Measurements from ENCODE around the gene SCRN1. TPM values are rescaled to one million over a fixed set of nuclear protein-coding genes. Genes with fewer than 3 reads are reported as not detected.
"Not testable (repeated sequence)": the region's sequence is repeated elsewhere in the genome, so short reads cannot be mapped to it uniquely, and the experiment has no call there.

Gene SCRN1
- total RNA-seq, 1 donor from 2014 or later = 0.82 TPM

DNA sequence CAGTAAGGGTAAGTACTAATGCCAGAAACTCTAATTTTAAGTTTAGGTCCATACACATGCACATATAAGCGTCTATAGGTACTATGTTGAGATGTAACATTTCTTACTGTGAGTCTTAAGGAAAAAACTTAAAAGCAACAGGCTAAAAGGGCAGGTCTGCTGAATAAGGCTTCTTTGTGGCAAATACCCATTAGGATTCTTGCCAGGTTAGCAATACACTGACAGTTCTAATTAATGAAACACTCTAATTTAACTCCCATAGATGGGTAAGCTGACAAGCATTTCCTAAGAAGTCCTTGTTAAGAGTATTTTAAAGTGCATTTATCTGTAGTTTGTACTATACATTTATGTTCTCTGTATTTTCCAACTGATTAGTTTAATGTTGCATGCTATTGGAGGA lies 14.0 kb downstream of the SCRN1 start:
- intact Hi-C loops (cut with micrococcal nuclease) = no loop called here
- peaks cover 27% of the 10 kb centered on the region for H3K27me3 Mint-ChIP-seq (ENCODE audit: low read depth)
- H3K4me3 Mint-ChIP-seq (ENCODE audit: low read depth) = no peak overlapping the region
- no peaks in the 10 kb centered on the region for H3K36me3 Mint-ChIP-seq (ENCODE audit: low read depth)
- DNase-seq (ENCODE audit: low spot score) = no peak
- no peaks in the 10 kb centered on the region for H3K4me1 Mint-ChIP-seq (ENCODE audit: low read depth)
- no peaks in the 10 kb centered on the region for H3K9me3 Mint-ChIP-seq
- no peak overlapping the region for H3K27ac Mint-ChIP-seq

DNA sequence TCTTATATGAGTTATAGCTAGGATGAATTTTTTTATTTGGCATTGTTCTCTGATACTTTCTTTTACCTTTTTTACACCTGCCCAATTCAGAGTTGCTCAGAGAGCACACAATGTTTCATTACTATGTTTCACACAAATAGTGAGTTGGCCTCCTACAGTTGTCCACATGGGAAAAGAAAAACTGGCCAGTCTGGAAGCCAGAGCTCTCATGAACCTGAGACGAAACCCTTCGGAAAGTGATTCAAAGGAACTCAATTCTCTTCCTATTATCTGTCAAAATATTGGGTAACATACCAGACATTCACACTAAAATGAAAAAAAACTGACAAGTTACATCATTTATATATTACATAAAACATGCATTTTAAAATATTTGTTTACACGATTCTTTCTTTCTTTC lies 15.3 kb downstream of the SCRN1 start:
- Mint-ChIP-seq H3K27ac (no peak overlapping the region), H3K4me1 (ENCODE audit: low read depth) (no peaks in the 10 kb centered on the region), H3K9me3 (no peaks in the 10 kb centered on the region), H3K4me3 (ENCODE audit: low read depth) (no peak overlapping the region), H3K36me3 (ENCODE audit: low read depth) (no peaks in the 10 kb centered on the region), H3K27me3 (ENCODE audit: low read depth) (peaks cover 28% of the 10 kb centered on the region)
- DNase-seq (ENCODE audit: low spot score) = no peak
- intact Hi-C loops (cut with micrococcal nuclease) = no loop called here

DNA sequence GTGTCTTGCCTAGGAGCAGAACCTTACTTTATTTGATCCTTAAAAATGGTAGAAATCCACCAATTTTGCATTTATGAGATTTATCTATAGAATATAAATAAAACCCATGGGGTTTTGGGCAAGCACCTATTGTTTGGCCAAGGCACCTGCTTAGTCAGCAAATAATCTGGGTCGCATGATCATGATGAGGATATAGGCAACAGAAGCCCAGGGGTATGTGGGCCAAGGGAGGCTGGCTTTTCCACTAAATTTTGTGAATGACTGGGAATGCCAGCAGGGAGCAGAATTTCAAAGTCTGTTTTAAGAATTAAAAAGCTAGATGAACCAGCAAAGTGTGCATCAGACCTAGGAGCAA lies 17.3 kb downstream of the SCRN1 start:
- Mint-ChIP-seq H3K27me3 (ENCODE audit: low read depth) (peaks cover 28% of the 10 kb centered on the region), H3K36me3 (ENCODE audit: low read depth) (no peaks in the 10 kb centered on the region), H3K9me3 (no peaks in the 10 kb centered on the region), H3K4me3 (ENCODE audit: low read depth) (no peak overlapping the region), H3K4me1 (ENCODE audit: low read depth) (no peaks in the 10 kb centered on the region), H3K27ac (no peak overlapping the region)
- intact Hi-C loops (cut with micrococcal nuclease) = no loop called here
- DNase-seq (ENCODE audit: low spot score) = no peak

DNA sequence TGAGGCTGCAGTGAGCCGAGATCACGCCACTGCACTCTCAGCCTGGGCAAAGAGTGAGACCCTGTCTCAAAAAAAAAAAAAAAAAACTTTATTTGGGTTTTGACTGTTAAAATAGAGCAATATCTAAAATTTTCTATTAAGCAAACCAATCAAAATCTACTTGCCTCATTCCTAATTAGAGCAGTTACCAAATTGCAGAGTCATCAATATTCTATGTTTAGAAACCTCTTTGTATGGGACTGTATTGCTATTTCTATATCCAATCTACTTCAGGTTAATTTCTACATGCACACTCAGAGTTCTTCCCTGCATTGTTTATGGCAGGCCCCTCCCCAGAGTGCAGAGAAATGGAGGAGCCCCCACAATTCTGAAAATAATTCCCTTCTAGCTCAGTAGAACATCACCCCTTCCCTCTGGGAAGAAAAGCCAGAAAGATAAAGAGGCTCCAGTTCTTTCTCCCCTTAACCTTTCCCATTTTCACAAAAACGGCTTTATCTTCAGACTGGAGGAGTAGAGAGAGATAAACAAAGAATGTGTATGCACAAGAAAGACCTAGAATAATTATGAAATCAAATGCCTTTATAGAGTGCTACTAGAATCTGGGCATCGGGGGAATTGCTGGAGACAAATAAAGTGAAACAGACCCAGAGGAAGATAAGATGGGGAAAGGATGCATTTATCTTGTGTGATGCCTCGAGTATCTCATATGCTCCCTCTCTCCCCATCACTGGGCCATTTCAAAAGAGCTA lies 17.9 kb downstream of the SCRN1 start:
- intact Hi-C loops (cut with micrococcal nuclease) = no loop called here
- no peak for DNase-seq (ENCODE audit: low spot score)

DNA sequence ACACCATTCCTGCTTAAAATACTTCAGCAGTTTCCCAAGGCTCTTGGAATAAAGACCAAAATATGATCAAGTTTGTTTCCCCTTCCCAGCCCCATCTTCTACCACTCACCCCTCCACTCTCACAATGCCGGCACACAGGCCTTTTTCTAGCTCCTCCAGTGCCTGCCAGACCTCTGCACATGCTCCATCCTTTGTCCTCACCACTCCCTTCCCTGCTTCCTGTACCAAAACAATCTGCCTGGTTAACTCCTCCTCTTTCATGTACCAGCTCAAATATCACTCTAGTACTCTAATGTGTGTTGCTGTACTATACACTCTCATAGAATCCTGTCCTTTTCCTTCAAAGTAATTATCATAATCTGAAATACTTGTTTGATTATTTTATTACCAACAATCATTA lies 19.4 kb downstream of the SCRN1 start:
- Mint-ChIP-seq H3K4me3 (ENCODE audit: low read depth) (no peak overlapping the region), H3K36me3 (ENCODE audit: low read depth) (no peaks in the 10 kb centered on the region), H3K27me3 (ENCODE audit: low read depth) (peaks cover 23% of the 10 kb centered on the region), H3K9me3 (no peaks in the 10 kb centered on the region), H3K4me1 (ENCODE audit: low read depth) (no peaks in the 10 kb centered on the region), H3K27ac (no peak overlapping the region)
- intact Hi-C loops (cut with micrococcal nuclease) = no loop called here
- no peak for DNase-seq (ENCODE audit: low spot score)

More for the DNA sequence above, 17.9 kb downstream of the SCRN1 start:
- Mint-ChIP-seq H3K27ac (no peak overlapping the region), H3K27me3 (ENCODE audit: low read depth) (peaks cover 27% of the 10 kb centered on the region), H3K4me3 (ENCODE audit: low read depth) (no peak overlapping the region), H3K9me3 (no peaks in the 10 kb centered on the region), H3K36me3 (ENCODE audit: low read depth) (no peaks in the 10 kb centered on the region), H3K4me1 (ENCODE audit: low read depth) (no peaks in the 10 kb centered on the region)

DNA sequence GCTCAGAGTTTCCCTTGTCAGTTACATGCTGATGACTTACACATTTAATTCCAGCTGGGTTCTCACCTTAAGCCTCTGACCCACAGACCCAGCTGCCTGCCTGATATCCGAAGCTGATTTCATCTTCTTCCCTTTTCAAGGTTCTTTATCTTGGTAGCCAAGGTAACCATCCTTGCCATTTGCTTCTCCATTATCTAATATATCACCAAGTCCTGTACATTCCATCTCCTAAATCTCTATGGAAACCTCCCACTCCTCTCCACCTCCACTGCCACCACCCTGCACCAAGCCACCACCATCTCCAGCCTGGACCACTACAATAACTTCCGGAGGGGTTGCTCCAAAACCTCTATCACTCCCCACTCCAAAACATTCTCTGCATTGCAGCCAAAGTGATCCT lies 19.9 kb downstream of the SCRN1 start:
- H3K9me3 Mint-ChIP-seq = no peaks in the 10 kb centered on the region
- no peak overlapping the region for H3K4me3 Mint-ChIP-seq (ENCODE audit: low read depth)
- peaks cover 25% of the 10 kb centered on the region for H3K27me3 Mint-ChIP-seq (ENCODE audit: low read depth)
- no peaks in the 10 kb centered on the region for H3K36me3 Mint-ChIP-seq (ENCODE audit: low read depth)
- intact Hi-C loops (cut with micrococcal nuclease) = no loop called here
- no peak overlapping the region for H3K27ac Mint-ChIP-seq
- DNase-seq (ENCODE audit: low spot score) = no peak
- no peaks in the 10 kb centered on the region for H3K4me1 Mint-ChIP-seq (ENCODE audit: low read depth)

DNA sequence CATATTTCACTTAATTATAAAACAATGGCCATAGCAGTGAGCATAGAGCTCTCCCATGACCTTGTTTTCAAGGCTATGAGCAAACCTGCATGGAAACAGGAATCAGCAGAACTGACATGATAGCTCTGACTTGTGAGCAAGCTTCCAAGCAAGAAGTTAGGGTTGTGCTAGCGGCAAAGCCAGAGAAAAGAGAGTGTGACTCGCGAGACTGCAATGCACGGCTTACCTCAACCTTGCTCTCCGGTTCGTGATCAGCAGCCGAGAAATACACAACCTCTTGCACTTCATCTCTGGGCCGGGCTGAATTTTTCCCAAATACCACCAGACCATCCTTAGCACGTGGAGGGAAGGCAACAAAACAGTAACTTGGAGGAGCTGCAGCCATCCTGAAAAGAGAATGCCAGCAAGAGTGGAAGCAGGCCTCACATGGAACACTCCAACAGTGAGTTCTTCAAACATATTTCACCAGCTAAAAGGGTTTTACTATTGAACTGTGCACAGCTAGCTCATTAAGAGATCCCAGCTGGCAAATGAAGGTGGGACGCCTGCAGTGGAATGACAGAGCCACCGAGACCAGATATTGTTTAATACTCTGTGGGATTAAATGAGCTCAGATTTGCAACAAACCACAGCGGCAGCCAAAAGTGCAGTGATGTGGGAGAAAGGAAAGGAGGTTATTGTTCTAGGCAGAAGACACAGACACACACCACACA lies 20.8 kb downstream of the SCRN1 start:
- H3K4me3 Mint-ChIP-seq (ENCODE audit: low read depth) = no peak overlapping the region
- intact Hi-C loops (cut with micrococcal nuclease) = no loop called here
- H3K36me3 Mint-ChIP-seq (ENCODE audit: low read depth) = no peaks in the 10 kb centered on the region
- no peak overlapping the region for H3K27ac Mint-ChIP-seq
- H3K4me1 Mint-ChIP-seq (ENCODE audit: low read depth) = no peaks in the 10 kb centered on the region
- no peaks in the 10 kb centered on the region for H3K9me3 Mint-ChIP-seq
- H3K27me3 Mint-ChIP-seq (ENCODE audit: low read depth) = peaks cover 23% of the 10 kb centered on the region
- no peak for DNase-seq (ENCODE audit: low spot score)

DNA sequence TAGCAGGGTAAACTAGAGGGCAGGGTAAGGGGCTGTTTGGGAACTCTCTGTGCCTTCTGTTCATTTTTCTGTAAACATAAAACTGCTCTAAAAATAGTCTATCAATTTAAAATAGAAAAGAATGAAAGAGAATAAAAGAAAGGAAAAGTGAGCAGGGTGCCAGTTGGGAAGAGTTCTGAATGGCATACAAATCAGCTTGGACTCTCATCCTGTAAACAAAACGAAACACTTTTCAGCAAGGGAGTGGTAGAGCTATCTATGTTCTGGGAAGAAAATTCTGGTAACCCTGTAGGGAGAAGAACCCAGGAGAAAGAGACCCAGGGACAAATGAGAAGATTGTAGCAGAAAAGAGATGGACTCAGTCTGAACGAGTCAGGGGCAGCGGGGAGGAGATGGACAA lies 24.6 kb downstream of the SCRN1 start:
- Mint-ChIP-seq H3K27ac (no peak overlapping the region), H3K36me3 (ENCODE audit: low read depth) (no peaks in the 10 kb centered on the region), H3K27me3 (ENCODE audit: low read depth) (peaks cover 10% of the 10 kb centered on the region), H3K9me3 (no peaks in the 10 kb centered on the region), H3K4me1 (ENCODE audit: low read depth) (no peaks in the 10 kb centered on the region), H3K4me3 (ENCODE audit: low read depth) (no peak overlapping the region)
- intact Hi-C loops (cut with micrococcal nuclease) = no loop called here
- DNase-seq (ENCODE audit: low spot score) = no peak

DNA sequence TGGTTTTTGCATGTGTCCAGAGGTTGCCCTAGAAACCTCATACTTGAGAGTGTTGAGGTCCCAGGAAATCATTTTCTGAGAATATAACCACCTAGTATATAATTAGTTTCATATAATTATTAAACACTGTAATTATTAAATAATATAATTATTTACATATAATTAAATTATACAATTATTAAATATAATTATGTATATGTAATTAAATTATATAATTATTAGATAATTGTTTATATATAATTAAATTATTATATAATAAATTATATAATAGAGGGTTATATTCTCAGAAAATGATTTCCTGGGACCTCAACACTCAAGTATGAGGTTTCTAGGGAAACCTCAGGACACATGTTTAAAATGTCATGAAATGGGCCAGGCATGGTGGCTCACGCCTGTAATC lies 27.6 kb downstream of the SCRN1 start:
- H3K36me3 Mint-ChIP-seq (ENCODE audit: low read depth) = no peaks in the 10 kb centered on the region
- H3K27me3 Mint-ChIP-seq (ENCODE audit: low read depth) = peaks cover 9% of the 10 kb centered on the region

DNA sequence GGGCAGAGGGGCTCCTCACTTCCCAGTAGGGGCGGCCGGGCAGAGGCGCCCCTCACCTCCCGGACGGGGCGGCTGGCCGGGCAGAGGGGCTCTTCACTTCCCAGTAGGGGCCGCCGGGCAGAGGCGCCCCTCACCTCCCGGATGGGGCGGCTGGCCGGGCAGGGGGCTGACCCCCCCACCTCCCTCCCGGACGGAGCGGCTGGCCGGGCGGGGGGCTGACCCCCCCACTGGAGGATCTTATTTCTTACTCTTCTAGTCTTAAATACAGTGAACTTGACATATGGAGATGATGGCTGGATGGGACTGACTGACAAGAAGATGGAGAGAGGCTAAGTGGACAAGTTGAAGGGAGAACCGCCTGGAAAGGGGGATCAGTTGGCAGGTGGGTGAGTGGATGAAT lies 28.0 kb downstream of the SCRN1 start:
- H3K9me3 Mint-ChIP-seq; intact Hi-C loops (cut with micrococcal nuclease); H3K4me1 Mint-ChIP-seq (ENCODE audit: low read depth); H3K36me3 Mint-ChIP-seq (ENCODE audit: low read depth); H3K27me3 Mint-ChIP-seq (ENCODE audit: low read depth); H3K27ac Mint-ChIP-seq; H3K4me3 Mint-ChIP-seq (ENCODE audit: low read depth); DNase-seq (ENCODE audit: low spot score): not testable (repeated sequence)

More for the DNA sequence above, 27.6 kb downstream of the SCRN1 start:
- DNase-seq (ENCODE audit: low spot score) = no peak
- H3K4me1 Mint-ChIP-seq (ENCODE audit: low read depth) = no peaks in the 10 kb centered on the region
- intact Hi-C loops (cut with micrococcal nuclease) = no loop called here
- H3K9me3 Mint-ChIP-seq = no peaks in the 10 kb centered on the region
- H3K4me3 Mint-ChIP-seq (ENCODE audit: low read depth) = no peak overlapping the region
- H3K27ac Mint-ChIP-seq = no peak overlapping the region

DNA sequence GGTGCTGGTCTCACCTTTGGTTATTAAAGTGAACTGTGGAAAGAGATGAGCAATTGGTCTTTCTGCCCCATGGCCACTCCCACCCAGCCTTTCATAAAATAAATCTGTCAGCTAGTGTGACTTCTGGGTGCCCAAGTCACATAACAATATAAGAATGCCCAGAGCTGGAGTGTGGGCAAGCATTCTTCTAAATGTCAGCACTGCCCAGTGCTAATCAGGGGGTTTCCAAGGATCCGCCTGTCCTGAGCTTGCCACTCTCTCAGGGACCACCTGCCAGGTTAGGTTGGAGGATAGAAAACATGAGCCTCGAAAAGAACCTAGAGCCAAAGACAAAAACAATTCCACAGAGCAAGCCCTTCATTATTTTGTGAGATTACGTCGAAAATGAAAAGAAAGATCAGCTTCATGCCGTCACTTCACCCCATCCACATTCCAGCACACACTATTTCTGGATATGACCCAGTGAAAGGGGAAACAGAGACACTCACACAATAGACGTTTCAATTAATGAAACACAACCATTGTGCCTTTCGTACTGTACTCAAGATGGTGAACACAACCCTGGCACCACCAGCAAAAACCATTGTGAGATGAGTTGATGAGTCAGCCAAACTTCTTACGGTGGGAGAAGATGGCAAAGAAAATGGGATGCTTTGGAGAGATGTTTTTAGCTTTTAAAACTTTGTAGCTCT lies 30.8 kb downstream of the SCRN1 start:
- H3K27me3 Mint-ChIP-seq (ENCODE audit: low read depth) = peaks cover 4% of the 10 kb centered on the region
- H3K4me1 Mint-ChIP-seq (ENCODE audit: low read depth) = peaks cover 8% of the 10 kb centered on the region
- no peak overlapping the region for H3K27ac Mint-ChIP-seq
- H3K36me3 Mint-ChIP-seq (ENCODE audit: low read depth) = no peaks in the 10 kb centered on the region
- no peak for DNase-seq (ENCODE audit: low spot score)
- intact Hi-C loops (cut with micrococcal nuclease) = no loop called here
- H3K4me3 Mint-ChIP-seq (ENCODE audit: low read depth) = no peak overlapping the region
- H3K9me3 Mint-ChIP-seq = no peaks in the 10 kb centered on the region

DNA sequence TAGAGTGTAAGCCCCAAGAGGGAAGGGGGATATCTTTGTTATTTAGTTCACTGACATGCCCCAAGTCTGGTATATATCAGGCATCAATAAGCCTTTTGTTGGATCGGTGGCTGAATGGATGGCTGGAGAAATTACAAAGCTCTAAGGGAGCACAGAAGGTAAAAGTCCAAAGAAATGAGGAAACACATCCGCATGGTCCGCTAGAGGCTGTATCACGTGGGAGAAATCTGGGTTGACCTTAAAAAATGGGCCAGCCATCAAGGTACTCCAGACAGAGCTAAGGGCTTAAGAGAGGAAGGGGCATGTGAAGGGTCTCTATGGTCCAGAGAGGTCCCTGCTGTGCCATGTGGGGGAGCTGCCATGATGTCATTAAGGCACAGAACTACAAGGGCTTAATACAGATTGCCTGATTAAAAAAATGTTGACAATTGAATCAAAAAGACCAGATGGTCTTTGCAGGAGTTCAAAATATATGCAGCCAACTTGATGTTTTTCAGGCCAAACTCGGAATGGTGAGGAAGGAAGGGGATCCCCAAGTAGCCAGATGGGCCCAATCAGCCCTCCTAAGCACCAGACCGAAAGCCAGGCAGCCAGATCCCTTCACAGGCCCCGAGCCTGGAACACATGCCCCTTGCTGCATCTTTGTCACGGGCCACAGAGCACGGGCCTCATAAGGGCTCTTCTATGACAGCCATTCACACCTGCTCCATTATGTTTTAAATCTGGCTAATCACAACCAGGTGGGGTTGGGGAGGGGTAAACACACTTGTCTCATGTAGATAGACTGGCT lies 31.9 kb downstream of the SCRN1 start:
- Mint-ChIP-seq H3K4me1 (ENCODE audit: low read depth) (peaks cover 8% of the 10 kb centered on the region), H3K9me3 (no peaks in the 10 kb centered on the region), H3K27me3 (ENCODE audit: low read depth) (peaks cover 1% of the 10 kb centered on the region), H3K36me3 (ENCODE audit: low read depth) (no peaks in the 10 kb centered on the region), H3K4me3 (ENCODE audit: low read depth) (no peak overlapping the region), H3K27ac (no peak overlapping the region)
- no peak for DNase-seq (ENCODE audit: low spot score)
- intact Hi-C loops (cut with micrococcal nuclease) = no loop called here
